ENCODE results near the gene TTN.

DNA sequence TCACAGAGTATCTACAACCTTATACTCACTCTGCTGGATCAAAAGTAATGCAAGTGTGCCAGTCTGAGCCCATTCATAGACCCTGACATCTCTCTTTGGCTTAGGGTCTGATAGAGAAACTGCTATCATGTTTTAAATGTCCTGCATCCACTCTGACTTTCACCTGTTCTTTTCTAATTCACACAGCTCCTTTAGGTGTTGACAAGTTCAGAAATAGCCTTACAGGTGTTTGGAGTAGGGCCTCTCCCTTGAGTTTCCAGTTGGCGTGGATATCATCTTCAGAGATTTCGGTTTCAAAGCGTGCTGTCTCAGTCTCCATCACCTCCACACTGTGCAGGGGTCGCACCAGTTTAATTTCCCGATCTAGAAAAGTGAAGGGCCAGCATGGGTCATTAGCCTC is 176.6 kb downstream of the TTN start:
- TF ChIP-seq CTCF (IDR thresholded peaks at IDR 0.05) = no peak
- TF ChIP-seq POLR2A (IDR thresholded peaks at IDR 0.05) = no peak

Measured in testis (tissue), 2 donors.